HG02588 (cell line): Measurements from ENCODE around the gene CDC42EP4.

Experiments used
- ATAC-seq: cut with Tn5 transposase; IDR thresholded peaks from one replicate; pipeline ENCODE4 v1.9.1; 2021; ENCODE audit warnings: mild to moderate bottlenecking, moderate library complexity; ENCODE audit not compliant: unreplicated experiment

CDC42EP4 gene

GRCh38 chr17:73261952-73262675 is 49.7 kb downstream of the CDC42EP4 start:
- no peak for ATAC-seq

DNA sequence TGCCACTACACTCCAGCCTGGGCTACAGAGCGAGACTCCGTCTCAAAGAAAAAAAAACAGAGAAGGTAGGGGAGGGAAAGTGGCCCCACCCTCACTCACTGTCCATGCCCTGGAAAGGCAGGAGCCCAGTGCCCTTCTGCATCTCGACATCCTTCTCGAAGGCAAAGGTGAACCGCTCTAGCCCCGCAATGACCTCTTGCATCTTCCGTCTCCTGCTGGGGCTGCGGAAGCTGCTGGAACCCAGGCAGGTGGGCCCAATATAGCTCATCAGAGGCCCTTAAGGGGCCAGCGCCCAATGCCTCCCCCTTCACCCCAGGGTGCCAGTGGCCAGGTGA is 50.2 kb downstream of the CDC42EP4 start, which contains the start of gene CPSF4L:
Gene CPSF4L (minus strand): TSS at position 264 of the 335 bp plus-strand sequence. CDS start 62 bp downstream, at position 202.
- no peak for ATAC-seq

GRCh38 chr17:73257516-73257915 is 54.3 kb downstream of the CDC42EP4 start:
- no peak for ATAC-seq

- no peak for ATAC-seq
Measured at GRCh38 chr17:73256220-73256619, 55.6 kb downstream of the CDC42EP4 start.

- no peak for ATAC-seq
Measured at GRCh38 chr17:73255671-73256181, 56.1 kb downstream of the CDC42EP4 start.

DNA sequence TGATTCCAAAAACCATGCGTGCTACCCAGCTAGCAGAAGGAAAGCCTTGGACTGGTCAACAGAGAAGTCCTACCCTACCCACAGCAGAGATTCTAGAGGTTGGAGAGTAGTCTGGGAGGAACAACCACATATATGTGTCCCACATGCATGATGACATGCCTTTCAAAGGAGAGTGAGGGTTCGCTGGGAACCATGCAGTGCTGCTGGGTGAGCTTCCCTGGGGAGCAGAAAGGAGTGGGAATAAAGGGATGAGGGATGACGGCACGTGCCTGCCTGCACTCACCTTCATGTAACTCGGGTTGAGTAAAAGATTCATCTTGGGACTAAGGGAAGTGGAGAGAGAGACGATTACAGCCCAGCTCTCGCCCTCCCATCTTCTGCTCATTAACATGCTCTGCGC is 59.9 kb downstream of the CDC42EP4 start:
- ATAC-seq: no peak

DNA sequence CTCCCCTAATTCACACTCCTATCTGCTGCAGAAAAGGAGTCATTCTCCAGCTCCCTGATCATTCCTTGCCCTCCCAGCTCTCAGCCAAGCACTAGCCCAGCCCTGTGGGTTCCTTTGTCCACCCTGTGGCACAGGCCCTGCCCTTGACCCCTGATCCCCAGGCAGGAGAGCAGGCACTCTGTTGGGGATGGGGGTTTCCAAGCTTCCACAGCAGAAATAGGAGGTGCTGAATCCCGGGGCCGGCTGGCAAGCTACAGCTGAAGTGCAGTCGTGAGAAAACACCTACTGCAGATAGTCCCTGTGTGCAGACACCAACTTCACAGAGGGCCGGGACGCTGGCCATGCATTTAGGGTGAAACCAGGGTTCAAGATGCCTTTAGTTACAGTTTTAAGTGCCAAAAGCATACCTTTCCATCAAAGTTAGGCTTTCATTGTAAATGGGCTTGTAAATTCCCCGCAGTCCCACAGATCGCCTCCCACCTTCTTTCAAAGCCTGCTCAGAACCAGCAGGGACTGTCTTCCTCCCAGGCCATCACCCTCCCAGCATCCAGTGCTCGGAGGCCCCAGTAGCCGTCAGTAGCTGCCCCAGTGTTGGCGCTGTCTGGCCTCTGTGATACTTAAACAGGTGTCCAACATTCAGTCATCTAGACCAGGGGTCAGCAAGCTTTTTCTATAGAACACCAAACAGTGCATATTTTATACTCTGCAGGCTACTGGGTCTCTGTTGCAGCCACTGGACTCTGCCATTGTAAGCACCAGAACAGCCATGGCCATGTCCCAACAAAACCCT is 60.8 kb downstream of the CDC42EP4 start:
- ATAC-seq: no peak

GRCh38 chr17:73249700-73250099 is 62.1 kb downstream of the CDC42EP4 start:
- no peak for ATAC-seq

DNA sequence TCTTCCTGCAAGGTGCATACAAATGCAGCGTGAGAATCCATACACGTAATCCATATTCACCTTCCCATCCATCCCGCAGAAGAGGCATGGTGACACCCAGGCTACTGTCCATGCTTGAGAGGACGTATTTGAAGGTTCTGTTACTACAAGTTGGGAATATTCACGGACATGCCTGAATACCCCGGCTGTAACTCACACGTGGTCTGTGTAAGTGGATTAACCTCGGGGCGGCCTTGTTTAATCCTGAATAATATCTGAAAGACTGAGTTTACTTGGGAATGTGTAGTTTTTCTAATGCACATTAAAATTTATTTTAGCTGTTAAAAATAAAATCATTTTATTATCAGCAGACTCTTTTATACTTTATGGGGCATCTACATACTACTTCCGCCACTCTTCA is 63.3 kb downstream of the CDC42EP4 start:
- no peak for ATAC-seq

DNA sequence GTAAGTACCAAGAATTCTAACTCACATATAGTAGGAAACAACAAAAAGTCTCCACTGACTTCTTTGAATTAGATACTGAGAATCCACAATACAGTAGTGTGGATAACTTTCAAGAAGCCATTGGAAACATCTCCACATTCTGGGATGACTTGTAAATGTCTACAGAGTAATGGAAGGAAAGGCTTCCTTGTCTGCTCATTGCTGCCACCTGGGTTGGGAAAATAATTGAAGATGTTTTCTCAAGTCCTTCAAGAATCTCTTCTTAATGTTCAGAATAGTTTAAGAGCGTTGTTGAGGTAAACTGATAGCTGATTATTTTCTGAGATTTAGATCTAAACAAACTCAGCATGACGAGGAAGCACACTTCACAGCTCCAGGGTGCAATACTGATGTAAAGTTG is 64.1 kb downstream of the CDC42EP4 start:
- ATAC-seq: no peak

- ATAC-seq: no peak
Measured at GRCh38 chr17:73240561-73240960, 71.2 kb downstream of the CDC42EP4 start.

DNA sequence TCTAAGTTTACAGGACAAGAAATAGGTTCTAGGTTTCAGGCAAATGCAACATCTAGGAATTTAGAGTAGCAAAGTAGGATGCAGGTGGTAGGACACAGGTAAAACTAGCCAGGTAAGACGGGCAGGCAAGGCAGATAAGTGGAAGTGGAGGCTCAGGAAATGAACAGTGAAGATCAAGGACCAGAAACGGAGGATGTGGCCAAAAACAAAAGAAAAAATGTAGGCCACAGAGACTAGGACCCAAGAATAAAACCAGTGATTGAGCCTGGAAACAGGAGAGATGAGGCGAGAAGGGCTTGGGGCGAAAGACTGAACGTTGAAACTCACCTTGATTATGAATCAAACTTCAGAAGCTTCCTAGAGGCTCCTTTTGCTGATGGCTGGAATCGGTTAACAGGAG is 74.1 kb downstream of the CDC42EP4 start:
- no peak for ATAC-seq

GRCh38 chr17:73234736-73235135 is 77.1 kb downstream of the CDC42EP4 start:
- ATAC-seq: no peak
